ENCODE results near the gene TULP3.

TULP3 gene

DNA sequence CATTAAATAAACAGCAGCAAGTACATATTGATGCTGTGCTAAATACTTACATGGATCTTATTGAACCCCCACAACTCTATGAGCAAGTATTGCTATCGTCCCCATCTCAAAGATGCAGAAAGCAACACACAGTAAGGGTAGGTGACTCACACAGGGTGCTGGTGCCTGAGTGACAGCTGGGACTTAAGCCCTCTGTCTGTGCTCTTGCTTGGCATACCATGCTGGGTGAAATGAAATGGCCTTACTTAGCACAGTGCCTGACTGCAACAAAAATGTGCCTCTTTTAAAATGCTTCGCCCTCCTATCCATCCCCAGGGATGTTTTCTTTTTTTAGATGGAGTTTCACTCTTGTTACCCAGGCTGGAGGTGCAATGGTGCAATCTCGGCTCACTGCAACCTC, 34.6 kb upstream of the TULP3 start:
- H3K9me3 ChIP-seq (ENCODE audit: severe bottlenecking) = no peaks in the 10 kb centered on the region
- no peak overlapping the region for H3K4me3 ChIP-seq (ENCODE audit: severe bottlenecking)
- no peak for TF ChIP-seq CTCF (IDR thresholded peaks at IDR 0.05; ENCODE audit: poor library complexity, severe bottlenecking)
- H3K27me3 ChIP-seq (ENCODE audit: insufficient read depth, poor library complexity, severe bottlenecking) = no peaks in the 10 kb centered on the region
- no peak for DNase-seq (ENCODE audit: low spot score)
- ATAC-seq (ENCODE audit: low read depth) = 0 out of 3 replicates have a peak, but pooled peaks have one; percentile 22
- no peaks in the 10 kb centered on the region for H3K4me1 ChIP-seq (ENCODE audit: insufficient read depth, poor library complexity, severe bottlenecking)
- no peak overlapping the region for H3K27ac ChIP-seq (ENCODE audit: poor library complexity, severe bottlenecking)
- peaks cover 31% of the 10 kb centered on the region for H3K36me3 ChIP-seq (ENCODE audit: low read depth)

GRCh38 chr12:2857021-2857431, 33.7 kb upstream of the TULP3 start, which contains the start of gene TEX52:
Gene TEX52 (minus strand): TSS chr12:2857039. CDS start chr12:2857026, 13 bp downstream.
- no peak for TF ChIP-seq CTCF (IDR thresholded peaks at IDR 0.05; ENCODE audit: poor library complexity, severe bottlenecking)
- Histone ChIP-seq H3K27ac (ENCODE audit: poor library complexity, severe bottlenecking) (no peak within 1 kb of the TSS), H3K9me3 (ENCODE audit: severe bottlenecking) (no peaks in the 10 kb centered on the region), H3K27me3 (ENCODE audit: insufficient read depth, poor library complexity, severe bottlenecking) (no peaks in the 10 kb centered on the region), H3K4me3 (ENCODE audit: severe bottlenecking) (no peak within 1 kb of the TSS), H3K4me1 (ENCODE audit: insufficient read depth, poor library complexity, severe bottlenecking) (no peaks in the 10 kb centered on the region), H3K36me3 (ENCODE audit: low read depth) (peaks cover 41% of the 10 kb centered on the region)
- DNase-seq (ENCODE audit: low spot score) (no peak), ATAC-seq (ENCODE audit: low read depth) (peak; percentile 10; the same call in 1 of the 3 replicates)

DNA sequence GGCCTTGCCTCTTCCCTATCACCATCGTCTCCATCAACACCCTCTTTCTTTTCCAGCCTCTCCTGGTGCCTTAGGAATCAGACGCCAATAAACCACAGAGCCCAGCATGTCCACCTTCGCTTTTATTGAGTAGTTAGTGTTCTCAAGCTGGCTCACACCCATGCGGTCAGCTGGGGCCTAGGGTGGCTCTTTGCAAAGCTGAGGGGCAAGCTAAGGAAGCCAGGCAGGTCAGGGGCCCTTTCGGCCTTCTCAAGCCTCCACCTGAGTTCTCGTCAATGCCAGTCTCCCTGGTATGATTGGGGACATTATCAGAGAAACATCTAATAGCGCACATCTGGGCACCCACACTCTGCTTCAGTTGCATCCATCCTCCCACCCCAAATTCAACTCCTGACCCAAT, 33.1 kb upstream of the TULP3 start:
- no peak for DNase-seq (ENCODE audit: low spot score)
- peaks cover 46% of the 10 kb centered on the region for H3K36me3 ChIP-seq (ENCODE audit: low read depth)
- H3K27ac ChIP-seq (ENCODE audit: poor library complexity, severe bottlenecking) = no peak overlapping the region
- no peaks in the 10 kb centered on the region for H3K27me3 ChIP-seq (ENCODE audit: insufficient read depth, poor library complexity, severe bottlenecking)
- TF ChIP-seq CTCF (IDR thresholded peaks at IDR 0.05; ENCODE audit: poor library complexity, severe bottlenecking) = no peak
- no peak overlapping the region for H3K4me3 ChIP-seq (ENCODE audit: severe bottlenecking)
- H3K4me1 ChIP-seq (ENCODE audit: insufficient read depth, poor library complexity, severe bottlenecking) = no peaks in the 10 kb centered on the region
- H3K9me3 ChIP-seq (ENCODE audit: severe bottlenecking) = no peaks in the 10 kb centered on the region
- ATAC-seq (ENCODE audit: low read depth) = no peak

DNA sequence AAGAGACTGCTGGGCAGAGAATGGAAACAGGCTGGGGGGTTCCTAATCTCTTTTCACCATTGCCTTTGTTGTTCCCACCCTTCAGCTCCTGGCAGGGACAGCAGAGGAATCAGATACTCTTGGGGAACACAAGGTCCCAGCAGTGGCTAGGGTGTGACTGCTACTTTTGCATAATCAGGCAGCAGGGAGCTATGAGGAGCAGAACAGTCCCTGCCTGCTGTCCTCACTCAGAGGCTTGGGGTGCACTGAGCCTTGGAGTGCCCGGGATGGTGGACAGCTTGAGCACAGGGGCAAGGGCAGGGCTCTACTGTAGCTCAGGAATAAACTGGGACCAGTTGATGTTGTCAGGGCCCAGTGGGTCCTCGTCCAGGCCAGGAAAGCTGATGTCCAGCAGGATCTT, 32.4 kb upstream of the TULP3 start:
- Histone ChIP-seq H3K9me3 (ENCODE audit: severe bottlenecking) (no peaks in the 10 kb centered on the region), H3K36me3 (ENCODE audit: low read depth) (peaks cover 54% of the 10 kb centered on the region), H3K4me3 (ENCODE audit: severe bottlenecking) (no peak overlapping the region), H3K27me3 (ENCODE audit: insufficient read depth, poor library complexity, severe bottlenecking) (no peaks in the 10 kb centered on the region), H3K4me1 (ENCODE audit: insufficient read depth, poor library complexity, severe bottlenecking) (no peaks in the 10 kb centered on the region), H3K27ac (ENCODE audit: poor library complexity, severe bottlenecking) (no peak overlapping the region)
- TF ChIP-seq CTCF (IDR thresholded peaks at IDR 0.05; ENCODE audit: poor library complexity, severe bottlenecking) = no peak
- ATAC-seq (ENCODE audit: low read depth) = peak; percentile 5; the same call in 1 of the 3 replicates
- DNase-seq (ENCODE audit: low spot score) = no peak

DNA sequence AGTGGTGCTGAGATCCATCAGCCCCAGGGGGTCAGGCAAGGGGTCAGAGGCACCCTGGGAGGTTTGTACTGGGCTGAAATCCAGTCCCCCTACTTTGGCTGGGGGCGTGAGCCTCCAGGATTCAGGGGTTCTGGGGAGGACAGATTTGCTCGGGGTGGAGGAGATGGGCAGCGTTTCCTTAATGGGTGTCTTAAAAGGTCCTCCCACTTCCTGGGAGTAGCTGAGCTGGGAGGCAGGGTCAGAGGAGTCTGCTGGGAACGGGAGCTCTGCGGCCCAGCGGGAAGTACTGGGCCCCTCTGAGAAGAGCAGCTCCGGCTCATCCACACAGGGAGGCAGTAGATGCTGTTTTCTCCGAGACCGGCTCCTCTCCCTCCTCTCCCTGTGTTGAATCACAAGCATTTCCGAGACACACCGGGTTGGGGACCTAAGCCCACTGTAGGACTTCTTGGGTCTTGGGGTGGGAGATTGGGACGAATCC, 31.7 kb upstream of the TULP3 start:
- H3K27ac ChIP-seq (ENCODE audit: poor library complexity, severe bottlenecking) = no peak overlapping the region
- H3K4me3 ChIP-seq (ENCODE audit: severe bottlenecking) = no peak overlapping the region
- ATAC-seq (ENCODE audit: low read depth) (no peak), DNase-seq (ENCODE audit: low spot score) (no peak)
- no peaks in the 10 kb centered on the region for H3K4me1 ChIP-seq (ENCODE audit: insufficient read depth, poor library complexity, severe bottlenecking)
- H3K36me3 ChIP-seq (ENCODE audit: low read depth) = peaks cover 60% of the 10 kb centered on the region
- no peak for TF ChIP-seq CTCF (IDR thresholded peaks at IDR 0.05; ENCODE audit: poor library complexity, severe bottlenecking)
- H3K27me3 ChIP-seq (ENCODE audit: insufficient read depth, poor library complexity, severe bottlenecking) = no peaks in the 10 kb centered on the region
- H3K9me3 ChIP-seq (ENCODE audit: severe bottlenecking) = no peaks in the 10 kb centered on the region

All from RWPE2 (cell line).